NB4 (cell line): ENCODE measurements around the gene KCNQ2.

Source experiments
- CTCF ChIP-seq: IDR thresholded peaks from one replicate; pipeline ENCODE4 v1.5.1; 2012; ENCODE audit warnings: low read depth, low read length
- MYC ChIP-seq: IDR thresholded peaks from 2 replicates; pipeline ENCODE4 v1.6.1; 2011; ENCODE audit warnings: low read depth, low read length
- POLR2A ChIP-seq: IDR thresholded peaks from 2 replicates; pipeline ENCODE4 v1.6.1; 2011; ENCODE audit warnings: mild to moderate bottlenecking; ENCODE audit not compliant: insufficient read length; ENCODE audit errors: extremely low read depth
- TF ChIP-seq, protein P1 (sequence below): IDR thresholded peaks from 2 replicates; pipeline ENCODE4 v1.6.1; 2011; ENCODE audit warnings: low read depth, low read length

- TF ChIP-seq CTCF (no peak), MYC (no peak), POLR2A (no peak)
- TF ChIP-seq, protein P1, sequence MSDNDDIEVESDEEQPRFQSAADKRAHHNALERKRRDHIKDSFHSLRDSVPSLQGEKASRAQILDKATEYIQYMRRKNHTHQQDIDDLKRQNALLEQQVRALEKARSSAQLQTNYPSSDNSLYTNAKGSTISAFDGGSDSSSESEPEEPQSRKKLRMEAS: no peak
Measured at GRCh38 chr20:63491078-63491477, 18.6 kb upstream of the KCNQ2 start.
